SHP77 (cell line): ENCODE measurements around the gene PKD1.
A peak's percentile ranks its signal among the peaks of the same experiment; 100 is the strongest.

Experiments
- DNase-seq, 2 experiments: peaks; one replicate each; lab custom pipeline; 2025; lab: John Stamatoyannopoulos, UW

Gene PKD1

DNA sequence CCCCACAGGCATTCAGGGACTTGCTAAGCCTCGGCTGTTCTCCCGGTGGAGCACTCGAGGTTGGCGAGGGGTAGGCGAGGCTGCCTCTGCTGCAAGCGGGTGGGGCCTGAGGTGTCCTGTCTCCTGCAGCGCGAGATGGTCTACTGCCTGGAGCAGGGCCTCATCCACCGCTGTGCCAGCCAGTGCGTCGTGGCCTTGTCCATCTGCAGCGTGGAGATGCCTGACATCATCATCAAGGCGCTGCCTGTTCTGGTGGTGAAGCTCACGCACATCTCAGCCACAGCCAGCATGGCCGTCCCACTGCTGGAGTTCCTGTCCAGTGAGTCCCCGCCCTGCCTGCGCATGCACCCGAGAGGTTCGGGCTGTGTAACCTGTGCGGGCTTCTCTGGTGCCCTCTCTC is 61.6 kb downstream of the PKD1 start:
- DNase-seq: no peak

DNA sequence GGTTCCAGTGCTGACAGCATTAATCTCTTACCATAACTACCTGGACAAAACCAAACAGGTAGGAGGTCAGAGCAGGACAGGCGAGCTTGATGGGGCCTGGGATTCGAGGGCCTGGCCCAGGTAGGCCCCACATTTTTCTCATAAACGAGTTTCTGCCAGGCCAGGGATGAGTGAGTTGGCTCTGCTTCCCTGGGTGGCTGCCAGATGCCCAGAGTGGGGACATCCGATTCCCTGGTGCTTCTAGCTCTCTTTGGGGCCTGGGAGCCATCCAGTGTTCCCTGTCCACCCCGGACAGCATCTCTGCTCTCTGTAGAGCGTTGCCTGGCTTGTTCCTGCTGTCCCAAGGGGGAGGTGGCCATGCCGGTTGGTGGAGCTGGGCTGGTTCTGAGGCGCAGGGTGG is 62.8 kb downstream of the PKD1 start:
- no peak for DNase-seq

DNA sequence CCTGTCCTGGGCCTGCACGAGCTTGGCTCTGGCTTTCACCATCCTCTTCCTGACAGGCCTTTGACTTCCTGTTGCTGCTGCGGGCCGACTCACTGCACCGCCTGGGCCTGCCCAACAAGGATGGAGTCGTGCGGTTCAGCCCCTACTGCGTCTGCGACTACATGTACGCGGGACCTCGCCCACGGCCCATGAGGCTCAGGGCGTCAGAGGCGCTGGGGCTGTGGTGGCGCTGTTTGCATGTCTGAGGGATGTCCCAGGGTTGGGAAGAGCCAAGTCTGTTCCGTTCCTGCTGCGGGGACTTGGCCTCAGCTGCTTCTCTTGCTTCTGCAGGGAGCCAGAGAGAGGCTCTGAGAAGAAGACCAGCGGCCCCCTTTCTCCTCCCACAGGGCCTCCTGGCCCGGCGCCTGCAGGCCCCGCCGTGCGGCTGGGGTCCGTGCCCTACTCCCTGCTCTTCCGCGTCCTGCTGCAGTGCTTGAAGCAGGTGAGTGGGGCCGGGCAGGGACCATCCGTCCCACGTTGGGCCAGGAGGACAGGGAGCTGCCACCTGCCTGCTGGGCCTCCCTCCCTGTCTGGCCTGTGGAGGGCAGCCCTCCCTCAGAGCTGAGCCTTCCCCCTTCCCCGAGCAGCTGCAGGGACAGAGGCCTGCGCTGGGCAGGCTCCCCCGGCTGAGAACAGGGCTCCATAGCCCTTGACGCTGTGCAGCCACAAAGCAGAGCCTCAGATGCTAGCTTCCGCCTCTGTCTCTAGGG is 64.1 kb downstream of the PKD1 start:
- DNase-seq: no peak

- no peak for DNase-seq
Observed at GRCh38 chr16:2070576-2071453, 64.9 kb downstream of the PKD1 start.

DNA sequence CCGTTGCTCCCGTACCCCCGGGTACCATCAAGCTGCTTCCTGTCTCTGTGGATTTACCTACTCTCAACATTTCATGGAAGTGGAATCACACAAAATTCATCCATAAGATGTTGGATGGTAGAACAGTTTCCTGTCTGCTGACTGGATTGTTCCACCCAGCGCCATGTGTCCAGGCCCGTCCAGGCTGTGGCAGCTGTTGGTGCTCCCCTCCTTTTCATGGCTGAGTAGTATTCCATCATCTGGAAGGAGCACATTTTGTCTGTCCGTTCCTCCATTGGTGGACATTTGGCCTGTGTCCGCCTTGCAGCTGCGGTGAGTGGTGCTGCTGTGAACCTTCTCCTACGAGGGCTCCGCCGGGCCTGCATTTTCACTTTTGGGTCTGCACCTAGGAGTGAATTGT is 69.6 kb downstream of the PKD1 start:
- no peak for DNase-seq

DNA sequence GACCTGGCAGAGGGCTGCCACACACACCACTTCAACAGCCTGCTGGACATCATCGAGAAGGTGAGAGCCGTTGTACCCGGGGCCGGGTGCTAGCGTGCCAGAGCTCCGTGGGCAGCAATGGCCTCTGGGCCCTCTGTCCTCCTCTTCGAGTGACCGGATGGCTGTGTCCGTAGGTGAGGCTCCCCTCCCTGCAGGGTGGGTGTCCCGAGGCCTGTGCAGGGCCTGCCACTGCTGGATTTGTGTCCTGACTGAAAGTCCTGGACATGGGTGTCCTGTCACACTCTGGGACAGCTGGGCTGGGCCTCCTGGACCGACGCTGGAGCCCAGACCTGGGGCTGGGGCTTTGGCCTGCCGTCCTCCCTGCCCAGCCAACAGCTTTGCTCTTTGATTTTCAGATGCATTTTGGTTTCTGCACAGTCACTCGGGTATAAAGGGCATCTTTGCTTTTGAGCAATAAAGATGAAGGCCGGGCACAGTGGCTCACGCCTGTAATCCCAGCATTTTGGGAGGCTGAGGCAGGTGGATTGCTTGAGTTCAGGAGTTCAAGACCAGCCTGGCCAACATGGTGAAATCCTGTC is 71.2 kb downstream of the PKD1 start:
- DNase-seq: no peak

- no peak for DNase-seq
Observed at GRCh38 chr16:2063861-2064260, 71.8 kb downstream of the PKD1 start.

DNA sequence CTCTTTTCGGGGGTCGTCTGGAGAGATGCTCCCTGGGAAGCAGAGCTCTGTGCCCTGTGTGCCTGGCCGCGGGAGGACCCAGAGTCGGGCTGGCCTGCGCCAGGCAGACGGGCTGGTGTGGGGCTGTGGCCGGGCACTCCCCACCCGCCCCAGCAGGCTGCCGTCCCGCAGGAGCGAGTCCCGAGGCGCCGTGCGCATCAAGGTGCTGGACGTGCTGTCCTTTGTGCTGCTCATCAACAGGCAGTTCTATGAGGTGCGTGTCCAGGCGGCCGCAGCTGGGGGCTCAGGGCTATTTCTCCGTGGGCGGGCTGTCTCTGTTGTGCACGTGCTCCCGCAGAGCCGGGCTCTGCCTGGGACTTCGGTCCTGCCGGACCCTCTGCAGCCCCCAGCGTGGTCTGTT is 72.9 kb downstream of the PKD1 start:
- DNase-seq: no peak

DNA sequence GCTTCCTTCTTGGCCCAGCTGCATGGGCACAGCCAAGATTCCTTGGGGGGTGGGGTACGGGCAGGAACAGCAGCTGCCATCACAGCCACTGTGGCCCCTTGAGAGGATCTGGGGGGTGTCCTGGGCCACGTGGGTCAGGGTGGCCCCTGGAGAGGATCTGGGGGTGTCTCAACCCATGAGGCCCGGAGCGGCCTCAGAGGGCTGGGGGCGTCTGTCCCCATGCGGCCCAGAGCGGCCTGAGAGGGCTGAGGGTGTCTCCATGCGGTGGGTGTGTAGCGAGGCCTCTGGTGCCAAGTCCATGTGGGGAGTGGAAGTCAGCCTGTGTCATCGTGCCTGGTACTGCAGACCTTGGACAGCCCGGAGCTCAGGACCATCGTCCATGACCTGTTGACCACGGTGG is 74.2 kb downstream of the PKD1 start:
- no peak for DNase-seq

- DNase-seq: no peak
Observed at GRCh38 chr16:2061023-2061422, 74.7 kb downstream of the PKD1 start.

DNA sequence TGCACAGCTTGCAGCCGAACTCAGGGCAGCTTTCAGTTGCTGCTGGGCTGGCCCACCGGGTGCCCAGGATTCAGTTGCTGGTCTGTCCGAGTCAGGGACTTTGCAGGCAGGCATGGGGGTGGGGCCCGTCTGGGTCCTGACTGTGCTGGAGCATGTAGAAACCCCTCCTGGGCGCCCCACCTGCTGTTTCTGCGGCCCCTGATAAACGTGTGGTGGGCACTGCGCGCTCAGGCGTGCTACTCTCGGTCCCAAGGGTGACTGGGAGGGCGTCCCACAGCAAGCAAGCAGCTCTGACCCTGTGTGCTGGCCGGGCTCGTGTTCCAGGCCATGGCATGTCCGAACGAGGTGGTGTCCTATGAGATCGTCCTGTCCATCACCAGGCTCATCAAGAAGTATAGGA is 75.4 kb downstream of the PKD1 start:
- DNase-seq: no peak

GRCh38 chr16:2058872-2059271 is 76.8 kb downstream of the PKD1 start:
- no peak for DNase-seq

GRCh38 chr16:2058420-2058819 is 77.3 kb downstream of the PKD1 start:
- no peak for DNase-seq

DNA sequence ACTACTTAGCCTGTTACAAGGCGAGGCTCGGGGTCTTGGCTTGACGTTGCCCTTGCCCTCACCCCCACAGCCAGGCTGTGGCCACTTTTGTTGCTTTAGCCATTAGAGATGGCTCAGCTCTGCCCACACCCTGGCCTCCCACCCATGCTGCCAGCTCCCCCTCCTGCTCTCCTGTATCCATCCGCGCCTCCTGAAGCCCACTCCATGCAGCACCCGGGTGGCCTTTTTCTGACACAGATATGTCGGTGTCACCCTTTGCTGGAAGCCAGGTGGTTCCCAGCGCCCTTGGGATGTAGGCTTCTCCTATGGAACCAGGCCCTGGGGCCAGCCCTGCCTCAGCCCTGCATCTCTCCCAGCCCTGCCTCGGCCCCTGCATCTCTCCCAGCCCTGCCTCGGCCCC is 78.3 kb downstream of the PKD1 start:
- no peak for DNase-seq

DNA sequence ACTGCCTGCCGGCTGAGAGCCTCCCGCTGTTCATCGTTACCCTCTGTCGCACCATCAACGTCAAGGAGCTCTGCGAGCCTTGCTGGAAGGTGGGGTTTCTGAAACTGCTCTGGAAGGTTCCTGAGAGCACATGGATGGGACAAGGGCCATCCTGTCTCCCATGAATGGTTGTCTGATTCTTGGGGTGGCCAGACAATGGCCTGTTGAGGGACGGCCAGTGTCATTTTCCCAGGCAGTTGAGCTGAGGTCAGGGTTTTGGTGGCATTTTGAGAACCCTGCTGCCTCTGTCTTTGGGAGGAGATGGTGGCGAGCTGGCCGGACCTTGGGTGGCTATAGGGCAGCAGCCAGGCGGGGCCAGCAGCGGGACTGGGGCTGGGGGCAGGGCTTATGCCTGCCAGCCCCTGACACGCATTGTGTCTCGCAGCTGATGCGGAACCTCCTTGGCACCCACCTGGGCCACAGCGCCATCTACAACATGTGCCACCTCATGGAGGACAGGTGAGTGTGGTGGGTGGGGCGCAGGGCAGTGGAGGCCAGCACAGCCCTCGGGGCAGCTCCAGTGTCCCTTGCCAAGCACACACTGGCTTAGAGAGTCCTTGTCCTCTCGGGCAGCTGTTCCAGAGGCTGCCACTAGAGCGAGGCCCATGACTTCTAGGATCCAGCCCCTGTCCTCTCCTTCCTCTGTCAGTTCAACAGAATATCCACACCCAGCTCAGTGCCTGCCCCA is 78.9 kb downstream of the PKD1 start:
- DNase-seq: no peak

GRCh38 chr16:2056077-2056476 is 79.6 kb downstream of the PKD1 start:
- no peak for DNase-seq

- DNase-seq: no peak
Observed at GRCh38 chr16:2054543-2055245, 81.0 kb downstream of the PKD1 start.

GRCh38 chr16:2053897-2054296 is 81.8 kb downstream of the PKD1 start:
- no peak for DNase-seq

DNA sequence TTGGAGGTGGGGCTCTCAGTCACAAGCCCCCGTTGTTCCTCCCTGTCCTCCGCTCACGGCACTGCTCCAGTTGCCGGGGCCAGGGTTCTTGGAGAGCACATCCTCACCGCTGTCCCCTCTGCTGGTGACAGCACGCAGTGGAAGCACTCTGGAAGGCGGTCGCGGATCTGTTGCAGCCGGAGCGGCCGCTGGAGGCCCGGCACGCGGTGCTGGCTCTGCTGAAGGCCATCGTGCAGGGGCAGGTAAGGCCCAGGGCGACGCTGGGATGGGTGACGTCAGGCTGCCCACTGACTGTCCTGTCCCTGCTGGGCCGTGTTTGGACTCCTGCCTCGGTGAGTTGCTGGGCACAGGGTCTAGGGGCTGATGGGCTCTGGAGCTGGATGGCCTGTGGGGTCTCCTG is 82.5 kb downstream of the PKD1 start:
- no peak for DNase-seq

- DNase-seq: no peak
Observed at GRCh38 chr16:2048116-2048543, 87.6 kb downstream of the PKD1 start.

GRCh38 chr16:2047330-2048115 is 88.2 kb downstream of the PKD1 start, which contains the start of the genes NTHL1 and TSC2:
NTHL1 (minus strand) TSS chr16:2047834; CDS start chr16:2047823, 11 bp downstream.
TSC2 (plus strand) TSS chr16:2047985; CDS start chr16:2048616, 631 bp downstream.
- peak; percentile 88 to 95 for DNase-seq
